Activated CD8-positive, alpha-beta memory T cell treated with anti-CD3 and anti-CD28 coated beads, Interleukin-2, amount 50 U/mL, for 24 hours (primary cell): ENCODE data around the gene IGFL1.
"Not testable (repeated sequence)": the region's sequence is repeated elsewhere in the genome, so short reads cannot be mapped to it uniquely, and the experiment has no call there.

Experiments used
- DNase-seq: peaks from one replicate; pipeline ENCODE4 v3.0.0-alpha.2; 2020; ENCODE audit errors: extremely low read depth

IGFL1 gene

GRCh38 chr19:46202426-46202825 is 27.1 kb upstream of the IGFL1 start:
- DNase-seq, result no peak

- DNase-seq, result no peak
These were observed 26.4 kb upstream of the IGFL1 start for GRCh38 chr19:46202872-46203860.

- DNase-seq, result no peak
These were observed 25.5 kb upstream of the IGFL1 start for GRCh38 chr19:46204008-46204407.

GRCh38 chr19:46205183-46205984 is 24.2 kb upstream of the IGFL1 start:
- no peak for DNase-seq

- no peak for DNase-seq
These were observed 23.4 kb upstream of the IGFL1 start for GRCh38 chr19:46206176-46206575.

- DNase-seq, result no peak
These were observed 22.9 kb upstream of the IGFL1 start for GRCh38 chr19:46206682-46207081.

GRCh38 chr19:46207858-46208257 is 21.7 kb upstream of the IGFL1 start:
- not testable (repeated sequence) for DNase-seq

DNA sequence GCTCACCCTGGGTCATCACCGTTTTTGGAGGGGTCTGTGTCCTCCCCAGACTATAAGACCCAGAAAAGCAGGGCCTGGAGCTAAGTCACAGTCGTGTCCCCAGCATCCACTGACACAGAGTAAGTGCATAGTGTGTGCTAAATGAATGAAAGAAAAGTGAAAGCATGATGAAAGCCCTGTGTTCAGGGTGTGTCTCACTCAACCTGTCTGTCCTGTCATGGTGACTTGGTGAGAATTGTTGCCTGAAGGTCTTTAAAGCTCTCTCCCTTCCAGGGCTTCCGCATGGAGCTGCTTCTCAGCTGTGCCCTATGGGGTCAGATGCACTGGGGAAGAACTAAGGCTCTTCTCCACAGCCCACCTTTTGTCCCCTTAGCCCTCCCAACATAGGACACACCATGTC is 20.5 kb upstream of the IGFL1 start:
- DNase-seq, result no peak

DNA sequence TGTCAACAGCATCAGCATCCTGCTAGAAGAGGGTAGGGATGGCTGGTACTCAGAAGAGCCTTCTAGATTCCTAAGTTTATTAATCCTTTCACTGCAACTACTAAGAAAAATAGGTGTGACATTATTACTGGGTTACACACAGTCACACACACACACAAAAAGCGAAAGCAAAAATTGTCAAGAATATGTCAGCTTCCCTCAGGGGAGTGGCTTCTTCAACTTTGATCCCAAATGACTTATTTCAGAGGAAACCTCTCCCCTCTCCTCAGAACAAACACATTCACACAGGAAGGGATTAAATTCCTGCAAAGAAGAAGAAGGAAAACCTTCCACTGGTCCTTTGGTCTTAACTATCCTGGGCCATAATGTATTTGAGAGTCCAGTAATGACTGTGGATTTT is 20.1 kb upstream of the IGFL1 start:
- DNase-seq, result no peak

- no peak for DNase-seq
These were observed 18.9 kb upstream of the IGFL1 start for GRCh38 chr19:46210669-46211068.

- no peak for DNase-seq
These were observed 18.2 kb upstream of the IGFL1 start for GRCh38 chr19:46211201-46211881.

GRCh38 chr19:46212592-46212991 is 16.9 kb upstream of the IGFL1 start:
- DNase-seq, result not testable (repeated sequence)

GRCh38 chr19:46213156-46213555 is 16.4 kb upstream of the IGFL1 start:
- no peak for DNase-seq

- no peak for DNase-seq
These were observed 15.7 kb upstream of the IGFL1 start for GRCh38 chr19:46213806-46214205.

DNA sequence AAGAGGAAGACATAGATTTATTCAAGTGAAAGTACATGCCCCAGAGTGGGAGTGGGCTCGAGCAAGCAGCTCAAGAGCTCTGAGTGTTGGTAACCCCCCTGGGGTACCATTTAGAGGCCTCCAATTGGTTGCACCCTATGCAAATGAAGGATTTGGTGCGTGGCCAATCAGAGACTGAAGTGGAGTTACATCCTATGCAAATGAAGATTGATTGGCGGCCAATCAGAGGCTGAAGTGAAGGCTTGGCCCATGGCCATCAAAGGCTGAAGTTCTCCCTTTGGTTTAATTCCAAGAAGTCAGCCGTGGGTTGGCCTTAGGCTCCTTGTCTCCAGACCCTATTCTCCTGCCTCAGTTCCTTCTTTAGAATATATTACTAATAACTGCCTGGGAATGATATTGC is 12.9 kb upstream of the IGFL1 start:
- DNase-seq, result no peak

GRCh38 chr19:46217476-46217875 is 12.1 kb upstream of the IGFL1 start:
- DNase-seq, result no peak

DNA sequence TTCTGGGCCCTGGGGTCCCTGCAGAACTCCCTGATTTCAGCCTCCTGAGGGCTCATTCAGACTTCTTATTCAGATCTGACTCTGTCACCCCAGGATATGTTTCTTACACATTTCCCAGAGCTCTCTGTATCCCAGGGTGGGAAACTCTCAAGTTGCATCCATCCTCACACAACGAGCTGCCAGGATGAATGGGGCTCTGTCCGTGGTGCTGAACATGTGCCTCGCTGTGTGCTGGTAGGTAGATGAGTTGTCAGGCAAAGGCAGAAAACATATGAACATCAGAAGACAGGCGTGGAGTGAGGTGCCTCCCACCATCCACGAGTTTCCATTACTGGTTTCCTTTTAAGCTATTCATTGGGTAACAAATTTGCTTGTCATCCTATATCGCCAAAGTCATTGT is 11.4 kb upstream of the IGFL1 start:
- DNase-seq, result no peak

DNA sequence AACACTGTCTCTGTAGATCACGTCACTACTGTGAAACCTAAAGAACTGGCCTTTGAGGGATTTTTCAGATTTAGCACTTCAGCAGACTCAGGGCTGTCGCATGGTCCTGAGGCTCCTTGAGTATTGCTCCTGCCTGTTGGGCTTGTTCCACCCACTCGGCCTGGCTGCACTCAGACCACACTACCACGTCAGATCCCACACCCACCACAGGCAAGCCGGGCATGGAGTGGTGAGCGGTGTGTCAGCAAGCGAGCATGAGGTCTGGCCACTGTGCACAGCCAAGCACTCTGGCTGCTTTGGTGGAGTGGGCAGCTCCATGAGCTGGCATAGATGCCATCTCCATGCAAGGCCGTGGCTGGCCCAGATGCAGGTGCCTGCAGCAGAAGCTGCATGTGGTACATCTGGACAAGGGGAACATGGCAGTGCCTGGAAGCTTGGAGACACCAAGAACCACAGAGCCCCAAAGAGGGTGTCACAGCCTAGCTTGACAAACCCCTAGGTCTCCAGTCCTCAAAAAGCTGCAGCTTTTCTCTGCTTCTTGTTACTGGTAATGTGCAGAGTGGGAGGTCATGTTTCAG is 9.4 kb upstream of the IGFL1 start:
- DNase-seq, result no peak

DNA sequence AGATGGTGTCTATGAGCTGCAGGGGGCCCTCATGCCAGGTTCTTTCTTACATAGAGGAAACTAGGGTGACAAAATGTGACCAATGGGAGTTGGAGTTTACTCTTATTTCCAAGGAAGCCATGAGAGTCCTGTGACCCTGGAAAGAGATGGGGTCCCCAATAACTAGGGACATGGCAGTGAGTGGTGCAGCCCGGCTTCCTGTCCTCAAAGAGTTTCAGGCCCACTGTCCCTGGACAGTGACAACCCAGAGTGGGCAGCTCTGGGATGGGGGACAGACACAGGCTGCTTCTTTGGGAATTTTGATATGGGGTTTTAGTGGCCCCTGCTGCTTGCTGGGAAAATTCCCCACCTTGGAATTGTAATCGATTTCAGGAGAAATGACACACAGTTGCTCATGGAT is 8.4 kb upstream of the IGFL1 start:
- no peak for DNase-seq

DNA sequence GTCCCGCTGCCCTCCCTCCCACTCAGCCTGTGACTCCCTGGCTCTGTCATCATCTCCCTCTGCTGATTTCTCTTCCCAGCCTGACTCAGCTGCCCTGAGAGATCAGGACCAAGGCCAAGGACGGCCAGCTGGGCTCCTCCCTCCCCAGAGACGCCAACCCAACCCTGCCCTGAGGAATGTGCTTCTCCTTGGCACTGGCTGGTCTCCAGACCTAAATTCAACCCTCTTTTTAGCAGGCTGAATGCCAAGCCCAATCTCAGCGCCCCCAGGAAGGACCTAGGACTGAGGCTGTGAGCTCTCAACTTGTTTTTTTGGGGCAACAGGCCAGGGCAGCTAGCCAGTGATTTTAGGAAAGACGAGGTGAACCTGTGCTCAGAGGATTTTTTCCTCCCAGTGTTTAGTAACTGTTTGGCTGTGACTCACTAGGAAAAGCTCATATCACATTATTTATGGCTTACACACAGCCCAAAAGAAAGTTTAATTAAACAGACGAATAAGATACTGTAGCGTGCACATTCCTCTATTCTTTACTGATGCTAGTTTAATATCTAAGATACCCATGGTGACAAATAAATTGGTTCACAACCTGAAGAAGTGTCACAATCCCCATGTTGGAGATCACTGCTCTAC is 7.4 kb upstream of the IGFL1 start:
- no peak for DNase-seq

DNA sequence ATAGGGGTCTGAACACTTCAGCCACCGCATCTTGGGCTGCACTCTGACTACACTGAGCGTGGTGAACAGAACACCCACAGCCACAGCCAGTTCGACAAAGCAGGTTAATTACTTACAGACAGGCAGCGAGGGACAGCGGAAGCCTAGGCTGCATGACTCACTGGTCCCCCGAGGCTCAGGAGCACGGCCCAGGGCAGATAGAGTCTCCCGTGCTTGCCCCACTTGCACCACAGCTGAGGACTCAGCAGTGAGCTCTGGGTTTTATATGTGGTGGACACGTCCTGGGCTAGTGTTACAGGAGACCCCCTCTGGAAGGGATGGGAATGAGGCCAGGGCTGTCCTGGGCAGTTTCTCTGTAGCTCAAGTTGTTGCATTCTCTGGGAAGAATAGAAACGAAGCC is 5.8 kb upstream of the IGFL1 start:
- not testable (repeated sequence) for DNase-seq
